ENCODE results near the gene LTV1.
"Not testable (repeated sequence)": the region's sequence is repeated elsewhere in the genome, so short reads cannot be mapped to it uniquely, and the experiment has no call there.

Gene LTV1

GRCh38 chr6:143843677-143843999, 500 bp downstream of the LTV1 start:
- DNase-seq (ENCODE audit: low spot score), result no peak

- no peak for DNase-seq (ENCODE audit: low spot score)
Observed at GRCh38 chr6:143844006-143844405, 868 bp downstream of the LTV1 start.

- DNase-seq (ENCODE audit: low spot score), result no peak
Observed at GRCh38 chr6:143845033-143845432, 1.9 kb downstream of the LTV1 start.

GRCh38 chr6:143851706-143852105, 8.6 kb downstream of the LTV1 start:
- not testable (repeated sequence) for DNase-seq (ENCODE audit: low spot score)

GRCh38 chr6:143855057-143855456, 11.9 kb downstream of the LTV1 start:
- DNase-seq (ENCODE audit: low spot score), result not testable (repeated sequence)

GRCh38 chr6:143856762-143857161, 13.6 kb downstream of the LTV1 start:
- not testable (repeated sequence) for DNase-seq (ENCODE audit: low spot score)

GRCh38 chr6:143857651-143858050, 14.5 kb downstream of the LTV1 start:
- DNase-seq (ENCODE audit: low spot score), result no peak

- DNase-seq (ENCODE audit: low spot score), result no peak
Observed at GRCh38 chr6:143859891-143860660, 16.9 kb downstream of the LTV1 start.

GRCh38 chr6:143863771-143864170, 20.6 kb downstream of the LTV1 start:
- DNase-seq (ENCODE audit: low spot score), result no peak

- no peak for DNase-seq (ENCODE audit: low spot score)
Observed at GRCh38 chr6:143864234-143864633, 21.1 kb downstream of the LTV1 start, which contains the start of gene ZC2HC1B. ZC2HC1B (plus strand) TSS chr6:143864474; CDS start chr6:143864540, 66 bp downstream.

GRCh38 chr6:143867236-143867635, 24.1 kb downstream of the LTV1 start:
- no peak for DNase-seq (ENCODE audit: low spot score)

- DNase-seq (ENCODE audit: low spot score), result not testable (repeated sequence)
Observed at GRCh38 chr6:143868808-143869207, 25.7 kb downstream of the LTV1 start.

GRCh38 chr6:143871202-143871730, 28.1 kb downstream of the LTV1 start:
- DNase-seq (ENCODE audit: low spot score), result not testable (repeated sequence)

GRCh38 chr6:143872201-143872600, 29.1 kb downstream of the LTV1 start:
- peak; percentile 8 for DNase-seq (ENCODE audit: low spot score)

GRCh38 chr6:143873600-143873999, 30.5 kb downstream of the LTV1 start:
- DNase-seq (ENCODE audit: low spot score), result not testable (repeated sequence)

GRCh38 chr6:143874503-143874902, 31.4 kb downstream of the LTV1 start:
- not testable (repeated sequence) for DNase-seq (ENCODE audit: low spot score)

GRCh38 chr6:143877584-143878271, 34.6 kb downstream of the LTV1 start:
- DNase-seq (ENCODE audit: low spot score), result no peak

- DNase-seq (ENCODE audit: low spot score), result no peak
Observed at GRCh38 chr6:143878272-143878760, 35.2 kb downstream of the LTV1 start.

GRCh38 chr6:143880412-143880811, 37.3 kb downstream of the LTV1 start:
- DNase-seq (ENCODE audit: low spot score), result no peak

- no peak for DNase-seq (ENCODE audit: low spot score)
Observed at GRCh38 chr6:143882401-143882930, 39.3 kb downstream of the LTV1 start.

GRCh38 chr6:143884216-143884900, 41.2 kb downstream of the LTV1 start:
- DNase-seq (ENCODE audit: low spot score), result no peak

GRCh38 chr6:143885116-143885515, 42.0 kb downstream of the LTV1 start:
- no peak for DNase-seq (ENCODE audit: low spot score)
